Liver (tissue), 9 donors: ENCODE data around the gene YY1. TPM values are rescaled to one million over a fixed set of nuclear protein-coding genes. Genes with fewer than 3 reads are reported as not detected.

ENCODE experiments used
- DNase-seq: peaks from one replicate; pipeline ENCODE4 v3.0.0-alpha.2; 2017; ENCODE audit warnings: low spot score
- H3K27ac ChIP-seq, 2 donors: one replicate each; pipeline ENCODE4 v1.7.0; 2013; ENCODE audit warnings: inconsistent platforms in 2 of 2, low read length in 2 of 2, control low read depth in 1 of 2, low read depth in 1 of 2, mild to moderate bottlenecking in 1 of 2
- H3K27me3 ChIP-seq, 4 donors: one replicate each; pipeline versions ENCODE4 v1.6.1 to v1.7.0; 2013; ENCODE audit warnings: low read length in 3 of 4, inconsistent platforms in 1 of 4, mild to moderate bottlenecking in 1 of 4, moderate library complexity in 1 of 4; ENCODE audit not compliant: control insufficient read depth in 4 of 4, insufficient read depth in 4 of 4
- H3K36me3 ChIP-seq, 4 donors: one replicate each; pipeline versions ENCODE4 v1.6.1 to v1.7.0; 2013; ENCODE audit warnings: low read length in 3 of 4, mild to moderate bottlenecking in 3 of 4, low read depth in 1 of 4, moderate library complexity in 1 of 4; ENCODE audit not compliant: control insufficient read depth in 4 of 4, insufficient read depth in 3 of 4
- H3K4me1 ChIP-seq, 4 donors: one replicate each; pipeline versions ENCODE4 v1.6.1 to v1.7.0; 2013; ENCODE audit warnings: low read length in 3 of 4, mild to moderate bottlenecking in 3 of 4, moderate library complexity in 1 of 4; ENCODE audit not compliant: control insufficient read depth in 4 of 4, insufficient read depth in 4 of 4
- H3K4me3 ChIP-seq, 3 donors: one replicate each; pipeline versions ENCODE4 v1.6.1 to v1.7.0; 2013; ENCODE audit warnings: low read length in 3 of 3, control low read depth in 1 of 3, low read depth in 1 of 3, mild to moderate bottlenecking in 1 of 3
- H3K9ac ChIP-seq, 2 donors: one replicate each; pipeline ENCODE4 v1.7.0; 2013; ENCODE audit warnings: low read length in 2 of 2, mild to moderate bottlenecking in 2 of 2, moderate library complexity in 2 of 2, control low read depth in 1 of 2, low read depth in 1 of 2
- H3K9me3 ChIP-seq, 4 donors: one replicate each; pipeline versions ENCODE4 v1.6.1 to v1.7.0; 2013; ENCODE audit warnings: low read length in 3 of 4; ENCODE audit not compliant: control insufficient read depth in 4 of 4
- EGR1 ChIP-seq, 2 donors: IDR thresholded peaks; 2 replicates each; pipeline ENCODE4 v1.6.1; 2016 to 2018; ENCODE audit warnings: antibody characterized with exemption in 2 of 2, low read depth in 2 of 2
- FOXA2 ChIP-seq: IDR thresholded peaks from 2 replicates; pipeline ENCODE4 v1.6.1; 2016; ENCODE audit warnings: antibody characterized with exemption
- GABPA ChIP-seq, 2 donors: IDR thresholded peaks in 1 of 2; conservative IDR thresholded peaks in 1 of 2; 2 replicates each; pipeline ENCODE4 v1.6.1; 2016; ENCODE audit warnings: antibody characterized with exemption in 2 of 2, mild to moderate bottlenecking in 1 of 2, moderate library complexity in 1 of 2
- HNF4A ChIP-seq, 2 donors: conservative IDR thresholded peaks; 2 replicates each; pipeline ENCODE4 v1.6.1; 2016; ENCODE audit warnings: antibody characterized with exemption in 2 of 2, mild to moderate bottlenecking in 2 of 2
- NR2F2 ChIP-seq: IDR thresholded peaks from 2 replicates; pipeline ENCODE4 v1.6.1; 2016; ENCODE audit warnings: antibody characterized with exemption
- RAD21 ChIP-seq, 2 donors: IDR thresholded peaks; 2 replicates each; pipeline ENCODE4 v1.6.1; 2016; ENCODE audit warnings: antibody characterized with exemption in 2 of 2, mild to moderate bottlenecking in 2 of 2
- RXRA ChIP-seq, 2 donors: IDR thresholded peaks; 2 replicates each; pipeline ENCODE4 v1.6.1; 2017 to 2018; ENCODE audit warnings: antibody characterized with exemption in 2 of 2, mild to moderate bottlenecking in 1 of 2
- SP1 ChIP-seq: IDR thresholded peaks from 2 replicates; pipeline ENCODE4 v1.6.1; 2018; ENCODE audit warnings: antibody characterized with exemption, mild to moderate bottlenecking
- TAF1 ChIP-seq: conservative IDR thresholded peaks from 2 replicates; pipeline ENCODE4 v1.6.1; 2016; ENCODE audit warnings: antibody characterized with exemption, mild to moderate bottlenecking
- YY1 ChIP-seq: IDR thresholded peaks from 2 replicates; pipeline ENCODE4 v1.6.1; 2016; ENCODE audit warnings: antibody characterized with exemption, mild to moderate bottlenecking
- WGBS: extraction: QIAGEN DNeasy Blood & Tissue Kit; methylation state at CpG from one replicate; pipeline ENCODE4 v1.1.7; 2013; 5-methylcytosine and 5-hydroxymethylcytosine counted together
- polyA plus RNA-seq, 2 donors: library from polyadenylated mRNA; stranded (reverse) in 1 of 2; unstranded in 1 of 2; fragments of 200-250 nt in 1 of 2; fragments of >200 nt in 1 of 2; fragmentation: Nextera tagmentation in 1 of 2; extraction: Ambion mirVana in 1 of 2; gene quantifications; one replicate each; pipeline versions ENCODE4 v1.2.1 to v1.2.3, GENCODE V29; 2013 to 2015
- total RNA-seq, 2 donors: library from RNA; depleted of rRNA; stranded (reverse); fragments of >200 nt; gene quantifications; one replicate each; pipeline ENCODE4 v1.2.3, GENCODE V29; 2014
- TF ChIP-seq, protein P1 (sequence below): IDR thresholded peaks from 2 replicates; pipeline ENCODE4 v1.6.1; 2016; ENCODE audit warnings: antibody characterized with exemption
- TF ChIP-seq, protein P2 (sequence below): IDR thresholded peaks from 2 replicates; pipeline ENCODE4 v1.6.1; 2016; ENCODE audit warnings: antibody characterized with exemption, mild to moderate bottlenecking
- TF ChIP-seq, protein P3 (sequence below): IDR thresholded peaks from 2 replicates; pipeline ENCODE4 v1.6.1; 2016; ENCODE audit warnings: antibody characterized with exemption
- TF ChIP-seq, protein P4 (sequence below): fragments of 150-350 bp; IDR thresholded peaks from 2 replicates; pipeline ENCODE4 v1.5.1; 2017; ENCODE audit warnings: improper control_type of control experiment, low read depth, low read length; ENCODE audit not compliant: missing input control
- donor health status: healthy.
- donor health status: healthy.
- donor health status: healthy.
- donor health status: healthy.
- donor health status: healthy.

Gene YY1
- total and polyA plus RNA-seq, 4 donors, result 15.8 to 37.4 (median 28.8) TPM

DNA sequence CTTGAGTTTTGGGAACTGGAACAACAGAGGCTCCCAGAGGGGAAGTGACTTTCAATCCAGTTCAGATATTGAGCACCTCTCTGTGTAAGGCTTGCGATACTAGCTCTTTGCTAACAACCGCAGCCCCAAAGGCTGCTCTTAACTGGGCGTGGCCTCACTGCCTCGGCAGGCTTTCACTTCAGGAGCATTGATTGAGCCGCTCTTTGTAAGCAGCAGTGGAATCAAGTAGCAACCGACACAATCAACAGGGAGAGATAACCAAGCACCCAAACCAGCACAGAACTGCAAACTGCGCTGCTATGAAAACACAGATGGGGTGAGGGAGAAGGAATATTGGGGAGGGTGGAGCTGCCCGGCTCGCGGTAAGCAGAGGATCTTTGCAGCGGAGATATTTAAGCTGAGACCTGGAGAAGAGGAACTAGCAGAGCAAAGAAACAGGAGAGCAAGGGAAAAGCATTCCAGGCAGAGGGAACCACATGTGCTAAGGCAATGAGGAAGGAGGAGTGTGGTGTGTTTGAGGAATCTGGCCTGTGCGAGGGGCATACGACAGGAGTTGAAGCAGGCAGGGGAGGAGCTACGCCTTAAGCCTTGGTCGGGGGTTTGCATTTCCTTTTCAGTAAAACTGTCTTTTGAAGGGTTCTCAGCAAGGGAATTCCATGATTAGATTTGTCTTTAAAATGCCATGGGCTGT, 17.3 kb upstream of the YY1 start:
- TF ChIP-seq, protein P1, sequence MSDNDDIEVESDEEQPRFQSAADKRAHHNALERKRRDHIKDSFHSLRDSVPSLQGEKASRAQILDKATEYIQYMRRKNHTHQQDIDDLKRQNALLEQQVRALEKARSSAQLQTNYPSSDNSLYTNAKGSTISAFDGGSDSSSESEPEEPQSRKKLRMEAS, result no peak
- TF ChIP-seq, protein P2, sequence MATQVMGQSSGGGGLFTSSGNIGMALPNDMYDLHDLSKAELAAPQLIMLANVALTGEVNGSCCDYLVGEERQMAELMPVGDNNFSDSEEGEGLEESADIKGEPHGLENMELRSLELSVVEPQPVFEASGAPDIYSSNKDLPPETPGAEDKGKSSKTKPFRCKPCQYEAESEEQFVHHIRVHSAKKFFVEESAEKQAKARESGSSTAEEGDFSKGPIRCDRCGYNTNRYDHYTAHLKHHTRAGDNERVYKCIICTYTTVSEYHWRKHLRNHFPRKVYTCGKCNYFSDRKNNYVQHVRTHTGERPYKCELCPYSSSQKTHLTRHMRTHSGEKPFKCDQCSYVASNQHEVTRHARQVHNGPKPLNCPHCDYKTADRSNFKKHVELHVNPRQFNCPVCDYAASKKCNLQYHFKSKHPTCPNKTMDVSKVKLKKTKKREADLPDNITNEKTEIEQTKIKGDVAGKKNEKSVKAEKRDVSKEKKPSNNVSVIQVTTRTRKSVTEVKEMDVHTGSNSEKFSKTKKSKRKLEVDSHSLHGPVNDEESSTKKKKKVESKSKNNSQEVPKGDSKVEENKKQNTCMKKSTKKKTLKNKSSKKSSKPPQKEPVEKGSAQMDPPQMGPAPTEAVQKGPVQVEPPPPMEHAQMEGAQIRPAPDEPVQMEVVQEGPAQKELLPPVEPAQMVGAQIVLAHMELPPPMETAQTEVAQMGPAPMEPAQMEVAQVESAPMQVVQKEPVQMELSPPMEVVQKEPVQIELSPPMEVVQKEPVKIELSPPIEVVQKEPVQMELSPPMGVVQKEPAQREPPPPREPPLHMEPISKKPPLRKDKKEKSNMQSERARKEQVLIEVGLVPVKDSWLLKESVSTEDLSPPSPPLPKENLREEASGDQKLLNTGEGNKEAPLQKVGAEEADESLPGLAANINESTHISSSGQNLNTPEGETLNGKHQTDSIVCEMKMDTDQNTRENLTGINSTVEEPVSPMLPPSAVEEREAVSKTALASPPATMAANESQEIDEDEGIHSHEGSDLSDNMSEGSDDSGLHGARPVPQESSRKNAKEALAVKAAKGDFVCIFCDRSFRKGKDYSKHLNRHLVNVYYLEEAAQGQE, result no peak
- TF ChIP-seq HNF4A (conservative IDR thresholded peaks at IDR 0.05), result peak in 1 of 2 donors; percentile 24
- TF ChIP-seq NR2F2, result no peak
- TF ChIP-seq SP1, result peak; percentile 48
- TF ChIP-seq FOXA2, result no peak
- peak in 1 of 2 donors; percentile 28 for TF ChIP-seq RXRA (IDR thresholded peaks at IDR 0.05)
- peak in 1 of 2 donors; percentile 49 for TF ChIP-seq RAD21 (IDR thresholded peaks at IDR 0.05)
- peak; percentile 25 for TF ChIP-seq TAF1
- TF ChIP-seq, protein P3, sequence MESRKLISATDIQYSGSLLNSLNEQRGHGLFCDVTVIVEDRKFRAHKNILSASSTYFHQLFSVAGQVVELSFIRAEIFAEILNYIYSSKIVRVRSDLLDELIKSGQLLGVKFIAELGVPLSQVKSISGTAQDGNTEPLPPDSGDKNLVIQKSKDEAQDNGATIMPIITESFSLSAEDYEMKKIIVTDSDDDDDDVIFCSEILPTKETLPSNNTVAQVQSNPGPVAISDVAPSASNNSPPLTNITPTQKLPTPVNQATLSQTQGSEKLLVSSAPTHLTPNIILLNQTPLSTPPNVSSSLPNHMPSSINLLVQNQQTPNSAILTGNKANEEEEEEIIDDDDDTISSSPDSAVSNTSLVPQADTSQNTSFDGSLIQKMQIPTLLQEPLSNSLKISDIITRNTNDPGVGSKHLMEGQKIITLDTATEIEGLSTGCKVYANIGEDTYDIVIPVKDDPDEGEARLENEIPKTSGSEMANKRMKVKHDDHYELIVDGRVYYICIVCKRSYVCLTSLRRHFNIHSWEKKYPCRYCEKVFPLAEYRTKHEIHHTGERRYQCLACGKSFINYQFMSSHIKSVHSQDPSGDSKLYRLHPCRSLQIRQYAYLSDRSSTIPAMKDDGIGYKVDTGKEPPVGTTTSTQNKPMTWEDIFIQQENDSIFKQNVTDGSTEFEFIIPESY, result no peak
- Histone ChIP-seq H3K4me1 (peaks cover 3 to 22% (median 16%) of the 10 kb centered on the region in 4 donors), H3K9ac (peak overlapping the region in 1 of 2 donors; percentile 72), H3K36me3 (no peaks in the 10 kb centered on the region), H3K27me3 (no peaks in the 10 kb centered on the region), H3K4me3 (peak overlapping the region; percentile 28 to 57 (median 29)), H3K9me3 (no peaks in the 10 kb centered on the region), H3K27ac (peak overlapping the region; percentile 23 to 25)
- WGBS, result 9% methylated on average over 15 of the region's 15 CpGs
- DNase-seq, result peak; percentile 54

DNA sequence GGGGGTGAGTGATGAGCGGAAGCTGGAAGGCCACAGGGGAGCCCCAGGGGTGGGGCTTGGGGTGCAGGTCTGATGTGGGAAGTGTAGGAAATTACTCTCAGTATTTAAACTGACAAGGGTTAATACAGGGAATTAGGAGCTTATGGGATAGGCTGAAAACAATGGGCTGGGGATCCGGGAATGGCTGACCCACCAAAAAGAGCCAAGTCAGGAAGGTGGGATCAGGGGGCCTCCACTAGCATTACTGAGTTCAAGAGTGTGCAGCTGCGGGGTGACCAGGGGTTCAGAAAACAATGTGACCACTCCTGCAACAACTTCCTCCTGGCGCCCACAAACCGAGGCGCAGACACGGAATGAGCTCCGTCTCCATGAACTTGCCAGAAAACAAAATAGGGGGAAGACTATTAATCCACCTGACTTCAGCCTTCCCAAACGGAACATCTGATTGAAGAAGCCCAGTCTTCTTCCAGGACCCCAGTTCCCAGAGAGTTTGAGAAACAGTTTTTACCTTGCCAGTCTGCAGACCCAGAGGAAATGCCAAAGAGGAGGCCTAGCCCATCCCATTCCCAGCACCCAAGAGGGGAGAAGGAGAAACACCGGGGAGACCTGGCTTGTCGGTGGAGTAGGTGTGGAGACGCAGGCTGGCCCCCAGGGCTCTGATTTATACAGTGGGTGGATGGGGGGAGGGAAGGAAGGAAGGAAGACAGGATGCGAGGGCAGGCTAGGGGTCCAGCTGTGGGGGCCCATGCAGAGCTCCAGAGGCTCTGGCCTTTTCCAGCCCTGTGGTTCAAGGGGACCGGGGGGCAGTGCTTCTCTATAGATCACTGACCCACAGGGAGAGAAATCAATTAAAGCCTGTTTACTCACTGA, 16.5 kb upstream of the YY1 start:
- WGBS, result 62% methylated on average over 14 of the region's 14 CpGs
- no peak for DNase-seq
- Histone ChIP-seq H3K9ac (peak overlapping the region in 1 of 2 donors; percentile 72), H3K27ac (no peak overlapping the region), H3K27me3 (no peaks in the 10 kb centered on the region), H3K9me3 (no peaks in the 10 kb centered on the region), H3K36me3 (no peaks in the 10 kb centered on the region), H3K4me1 (peaks cover 3 to 22% (median 16%) of the 10 kb centered on the region in 4 donors), H3K4me3 (peak overlapping the region in 2 of 3 donors; percentile 28 to 29)
- TF ChIP-seq, protein P2, result no peak
- TF ChIP-seq, protein P4, sequence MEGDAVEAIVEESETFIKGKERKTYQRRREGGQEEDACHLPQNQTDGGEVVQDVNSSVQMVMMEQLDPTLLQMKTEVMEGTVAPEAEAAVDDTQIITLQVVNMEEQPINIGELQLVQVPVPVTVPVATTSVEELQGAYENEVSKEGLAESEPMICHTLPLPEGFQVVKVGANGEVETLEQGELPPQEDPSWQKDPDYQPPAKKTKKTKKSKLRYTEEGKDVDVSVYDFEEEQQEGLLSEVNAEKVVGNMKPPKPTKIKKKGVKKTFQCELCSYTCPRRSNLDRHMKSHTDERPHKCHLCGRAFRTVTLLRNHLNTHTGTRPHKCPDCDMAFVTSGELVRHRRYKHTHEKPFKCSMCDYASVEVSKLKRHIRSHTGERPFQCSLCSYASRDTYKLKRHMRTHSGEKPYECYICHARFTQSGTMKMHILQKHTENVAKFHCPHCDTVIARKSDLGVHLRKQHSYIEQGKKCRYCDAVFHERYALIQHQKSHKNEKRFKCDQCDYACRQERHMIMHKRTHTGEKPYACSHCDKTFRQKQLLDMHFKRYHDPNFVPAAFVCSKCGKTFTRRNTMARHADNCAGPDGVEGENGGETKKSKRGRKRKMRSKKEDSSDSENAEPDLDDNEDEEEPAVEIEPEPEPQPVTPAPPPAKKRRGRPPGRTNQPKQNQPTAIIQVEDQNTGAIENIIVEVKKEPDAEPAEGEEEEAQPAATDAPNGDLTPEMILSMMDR, result no peak
- TF ChIP-seq, protein P1, result no peak
- TF ChIP-seq RXRA (IDR thresholded peaks at IDR 0.05) (no peak), YY1 (no peak), EGR1 (IDR thresholded peaks at IDR 0.05; ENCODE audit: low read depth in 2 of 2) (no peak), HNF4A (conservative IDR thresholded peaks at IDR 0.05) (no peak), GABPA (IDR thresholded peaks at IDR 0.05 in 1 of 2, conservative IDR thresholded peaks at IDR 0.05 in 1 of 2) (no peak)
- TF ChIP-seq, protein P3, result no peak
